GM12878 (cell line): Measurements from ENCODE around the gene SNX32. TPM values are rescaled to one million over a fixed set of nuclear protein-coding genes. Genes with fewer than 3 reads are reported as not detected.

Experiments used
- BCL3 ChIP-seq: IDR thresholded peaks from 2 replicates; pipeline ENCODE4 v1.6.1; 2011; ENCODE audit warnings: borderline replicate concordance, low read depth, mild to moderate bottlenecking, moderate library complexity, low read length; ENCODE audit not compliant: insufficient read depth, poor library complexity, severe bottlenecking
- EED ChIP-seq: sonication (generic); IDR thresholded peaks from 2 replicates; pipeline ENCODE4 v1.6.1; 2016; ENCODE audit warnings: antibody characterized with exemption, low read depth
- ESRRA ChIP-seq: IDR thresholded peaks from 2 replicates; pipeline ENCODE4 v1.6.1; 2012; ENCODE audit warnings: mild to moderate bottlenecking, low read length, improper control_type of control experiment
- FOS ChIP-seq: IDR thresholded peaks from 3 replicates; pipeline ENCODE4 v1.6.1; 2011; ENCODE audit warnings: borderline replicate concordance; ENCODE audit not compliant: insufficient read length; ENCODE audit errors: extremely low read depth
- FOXM1 ChIP-seq: IDR thresholded peaks from 2 replicates; pipeline ENCODE4 v1.6.1; 2012; ENCODE audit warnings: low read depth, mild to moderate bottlenecking, inconsistent platforms, low read length, moderate library complexity
- JUND ChIP-seq: IDR thresholded peaks from 2 replicates; pipeline ENCODE4 v1.6.1; 2012; ENCODE audit warnings: low read depth, mild to moderate bottlenecking, low read length, improper control_type of control experiment, moderate library complexity
- MTA2 ChIP-seq: fragments of 450-650 bp; IDR thresholded peaks from 2 replicates; pipeline ENCODE4 v1.6.1; 2016; ENCODE audit warnings: low read depth, mild to moderate bottlenecking, moderate library complexity
- MYC ChIP-seq: IDR thresholded peaks from 2 replicates; pipeline ENCODE4 v1.6.1; 2011; ENCODE audit warnings: mild to moderate bottlenecking, low read length, moderate library complexity, inconsistent platforms; ENCODE audit not compliant: insufficient read depth, insufficient replicate concordance, insufficient read length, severe bottlenecking
- PAX8 ChIP-seq: fragments of 450-650 bp; IDR thresholded peaks from 2 replicates; pipeline ENCODE4 v1.6.1; 2017; ENCODE audit warnings: mild to moderate bottlenecking, moderate library complexity
- RUNX3 ChIP-seq: IDR thresholded peaks from 2 replicates; pipeline ENCODE4 v1.6.1; 2012; ENCODE audit warnings: low read length, inconsistent platforms
- SKIL ChIP-seq: fragments of 450-650 bp; IDR thresholded peaks from 2 replicates; pipeline ENCODE4 v1.6.1; 2017; ENCODE audit warnings: mild to moderate bottlenecking, low read depth, inconsistent platforms; ENCODE audit not compliant: poor library complexity, severe bottlenecking
- STAT3 ChIP-seq: IDR thresholded peaks from 2 replicates; pipeline ENCODE4 v1.6.1; 2011; ENCODE audit warnings: low read depth, low read length, improper control_type of control experiment
- YY1 ChIP-seq: IDR thresholded peaks from 2 replicates; pipeline ENCODE4 v1.6.1; 2011; ENCODE audit warnings: low read depth, mild to moderate bottlenecking, low read length
- ZNF384 ChIP-seq: IDR thresholded peaks from 2 replicates; pipeline ENCODE4 v1.6.1; 2012; ENCODE audit warnings: low read depth, mild to moderate bottlenecking, low read length, improper control_type of control experiment, borderline replicate concordance
- ZNF592 ChIP-seq: fragments of 450-650 bp; IDR thresholded peaks from 2 replicates; pipeline ENCODE4 v1.6.1; 2017; ENCODE audit warnings: mild to moderate bottlenecking, moderate library complexity
- polyA plus RNA-seq, 11 experiments: library from polyadenylated mRNA; depleted of rRNA in 4 of 11; unstranded in 6 of 11; stranded (reverse) in 5 of 11; fragments of >200 nt; fragmentation: Nextera tagmentation in 4 of 11; fragmentation: Illumina TruSeq in 1 of 11; extraction: Ambion mirVana in 4 of 11; extraction: Trizol in 1 of 11; gene quantifications; 1 replicate in 1 of 11; 2 replicates in 10 of 11; pipeline versions ENCODE4 v1.2.1 to v1.2.3, GENCODE V29; 2011 to 2016; ENCODE audit warnings: inconsistent platforms in 2 of 11, missing spikeins in 2 of 11, low read depth in 1 of 11
- total RNA-seq, 4 experiments: library from RNA; depleted of rRNA in 3 of 4; stranded (reverse); fragments of >200 nt in 3 of 4; fragmentation: Illumina TruSeq in 1 of 4; extraction: Trizol in 1 of 4; gene quantifications; 2 replicates each; pipeline versions ENCODE4 v1.2.1 to v1.2.3, GENCODE V29; 2013 to 2021
- TF ChIP-seq, protein P1 (sequence below), 3 experiments: IDR thresholded peaks in 2 of 3; conservative IDR thresholded peaks in 1 of 3; 2 replicates each; pipeline ENCODE4 v1.5.1; 2011; ENCODE audit warnings: low read depth in 3 of 3, low read length in 3 of 3, mild to moderate bottlenecking in 3 of 3, control low read depth in 2 of 3, moderate library complexity in 2 of 3, inconsistent platforms in 1 of 3, mixed read lengths in 1 of 3; ENCODE audit not compliant: control insufficient read depth in 2 of 3, insufficient read depth in 1 of 3; ENCODE audit errors: extremely low read depth in 1 of 3
- TF ChIP-seq, protein P2 (sequence below): fragments of 450-650 bp; formaldehyde crosslinking; IDR thresholded peaks from 2 replicates; pipeline ENCODE4 v1.4.0; 2022; ENCODE audit warnings: mild to moderate bottlenecking, moderate library complexity

The SNX32 gene
- total and polyA plus RNA-seq, 10 of the 15 experiments (the other 5 are each of a cell fraction or from before 2014, with no cell fraction given) = 0.04 to 1.5 (median 0.11) TPM; not detected in 1

- TF ChIP-seq BCL3 = no peak
- TF ChIP-seq ZNF384 = no peak
- peak; percentile 55; the same call in 1 of the 2 replicates for TF ChIP-seq YY1
- TF ChIP-seq, protein P1, sequence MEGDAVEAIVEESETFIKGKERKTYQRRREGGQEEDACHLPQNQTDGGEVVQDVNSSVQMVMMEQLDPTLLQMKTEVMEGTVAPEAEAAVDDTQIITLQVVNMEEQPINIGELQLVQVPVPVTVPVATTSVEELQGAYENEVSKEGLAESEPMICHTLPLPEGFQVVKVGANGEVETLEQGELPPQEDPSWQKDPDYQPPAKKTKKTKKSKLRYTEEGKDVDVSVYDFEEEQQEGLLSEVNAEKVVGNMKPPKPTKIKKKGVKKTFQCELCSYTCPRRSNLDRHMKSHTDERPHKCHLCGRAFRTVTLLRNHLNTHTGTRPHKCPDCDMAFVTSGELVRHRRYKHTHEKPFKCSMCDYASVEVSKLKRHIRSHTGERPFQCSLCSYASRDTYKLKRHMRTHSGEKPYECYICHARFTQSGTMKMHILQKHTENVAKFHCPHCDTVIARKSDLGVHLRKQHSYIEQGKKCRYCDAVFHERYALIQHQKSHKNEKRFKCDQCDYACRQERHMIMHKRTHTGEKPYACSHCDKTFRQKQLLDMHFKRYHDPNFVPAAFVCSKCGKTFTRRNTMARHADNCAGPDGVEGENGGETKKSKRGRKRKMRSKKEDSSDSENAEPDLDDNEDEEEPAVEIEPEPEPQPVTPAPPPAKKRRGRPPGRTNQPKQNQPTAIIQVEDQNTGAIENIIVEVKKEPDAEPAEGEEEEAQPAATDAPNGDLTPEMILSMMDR (IDR thresholded peaks at IDR 0.05 in 2 of 3, conservative IDR thresholded peaks at IDR 0.05 in 1 of 3; ENCODE audit: control insufficient read depth in 2 of 3, extremely low read depth in 1 of 3, insufficient read depth in 1 of 3, low read depth in 3 of 3, low read length in 3 of 3) = no peak
- TF ChIP-seq ESRRA = peak; percentile 97
- TF ChIP-seq JUND = no peak
- peak; percentile 84 for TF ChIP-seq SKIL
- TF ChIP-seq, protein P2, sequence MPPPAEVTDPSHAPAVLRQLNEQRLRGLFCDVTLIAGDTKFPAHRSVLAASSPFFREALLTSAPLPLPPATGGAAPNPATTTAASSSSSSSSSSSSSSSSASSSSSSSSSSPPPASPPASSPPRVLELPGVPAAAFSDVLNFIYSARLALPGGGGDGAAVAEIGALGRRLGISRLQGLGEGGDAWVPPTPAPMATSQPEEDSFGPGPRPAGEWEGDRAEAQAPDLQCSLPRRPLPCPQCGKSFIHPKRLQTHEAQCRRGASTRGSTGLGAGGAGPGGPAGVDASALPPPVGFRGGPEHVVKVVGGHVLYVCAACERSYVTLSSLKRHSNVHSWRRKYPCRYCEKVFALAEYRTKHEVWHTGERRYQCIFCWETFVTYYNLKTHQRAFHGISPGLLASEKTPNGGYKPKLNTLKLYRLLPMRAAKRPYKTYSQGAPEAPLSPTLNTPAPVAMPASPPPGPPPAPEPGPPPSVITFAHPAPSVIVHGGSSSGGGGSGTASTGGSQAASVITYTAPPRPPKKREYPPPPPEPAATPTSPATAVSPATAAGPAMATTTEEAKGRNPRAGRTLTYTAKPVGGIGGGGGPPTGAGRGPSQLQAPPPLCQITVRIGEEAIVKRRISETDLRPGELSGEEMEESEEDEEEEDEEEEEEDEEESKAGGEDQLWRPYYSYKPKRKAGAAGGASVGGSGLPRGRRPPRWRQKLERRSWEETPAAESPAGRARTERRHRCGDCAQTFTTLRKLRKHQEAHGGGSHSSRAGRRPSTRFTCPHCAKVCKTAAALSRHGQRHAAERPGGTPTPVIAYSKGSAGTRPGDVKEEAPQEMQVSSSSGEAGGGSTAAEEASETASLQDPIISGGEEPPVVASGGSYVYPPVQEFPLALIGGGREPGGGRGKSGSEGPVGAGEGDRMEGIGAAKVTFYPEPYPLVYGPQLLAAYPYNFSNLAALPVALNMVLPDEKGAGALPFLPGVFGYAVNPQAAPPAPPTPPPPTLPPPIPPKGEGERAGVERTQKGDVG = no peak
- no peak for TF ChIP-seq MYC
- no peak for TF ChIP-seq EED
- no peak for TF ChIP-seq FOS
- no peak; the same call in 1 of the 2 replicates for TF ChIP-seq RUNX3
- no peak for TF ChIP-seq FOXM1
- peak; percentile 68 for TF ChIP-seq MTA2
- TF ChIP-seq PAX8 = no peak
- TF ChIP-seq STAT3 = no peak
- TF ChIP-seq ZNF592 = no peak
Observed at GRCh38 chr11:65802841-65803240, 30.9 kb upstream of the SNX32 start (continued).
